Panc1 (cell line): Measurements from ENCODE around the gene PDE1A.

Experiments used
- CTCF ChIP-seq: fragments of 450-650 bp; IDR thresholded peaks from 2 replicates; pipeline ENCODE4 v1.5.1; 2017; ENCODE audit warnings: mild to moderate bottlenecking
- TCF7L2 ChIP-seq: IDR thresholded peaks from 2 replicates; pipeline ENCODE4 v1.6.1; 2011; ENCODE audit warnings: mild to moderate bottlenecking, low read depth, low read length, inconsistent platforms

GRCh38 chr2:182259629-182260150 lies 167.1 kb downstream of the PDE1A start:
- TF ChIP-seq CTCF (no peak), TCF7L2 (no peak)
